Forelimb muscle (tissue), 1 donor: Measurements from ENCODE around the gene TRIM44. TPM values are rescaled to one million over a fixed set of nuclear protein-coding genes. Genes with fewer than 3 reads are reported as not detected.

Source experiments
- DNase-seq: peaks from one replicate; pipeline ENCODE4 v3.0.0-alpha.2; 2013; ENCODE audit warnings: low read depth
- polyA plus RNA-seq: library from polyadenylated mRNA; unstranded; fragments of 120-200 nt; gene quantifications from one replicate; pipeline ENCODE4 v1.2.1, GENCODE V29; 2013; ENCODE audit not compliant: insufficient read length

Gene TRIM44
- polyA plus RNA-seq, 1 donor, result 37.7 TPM

DNA sequence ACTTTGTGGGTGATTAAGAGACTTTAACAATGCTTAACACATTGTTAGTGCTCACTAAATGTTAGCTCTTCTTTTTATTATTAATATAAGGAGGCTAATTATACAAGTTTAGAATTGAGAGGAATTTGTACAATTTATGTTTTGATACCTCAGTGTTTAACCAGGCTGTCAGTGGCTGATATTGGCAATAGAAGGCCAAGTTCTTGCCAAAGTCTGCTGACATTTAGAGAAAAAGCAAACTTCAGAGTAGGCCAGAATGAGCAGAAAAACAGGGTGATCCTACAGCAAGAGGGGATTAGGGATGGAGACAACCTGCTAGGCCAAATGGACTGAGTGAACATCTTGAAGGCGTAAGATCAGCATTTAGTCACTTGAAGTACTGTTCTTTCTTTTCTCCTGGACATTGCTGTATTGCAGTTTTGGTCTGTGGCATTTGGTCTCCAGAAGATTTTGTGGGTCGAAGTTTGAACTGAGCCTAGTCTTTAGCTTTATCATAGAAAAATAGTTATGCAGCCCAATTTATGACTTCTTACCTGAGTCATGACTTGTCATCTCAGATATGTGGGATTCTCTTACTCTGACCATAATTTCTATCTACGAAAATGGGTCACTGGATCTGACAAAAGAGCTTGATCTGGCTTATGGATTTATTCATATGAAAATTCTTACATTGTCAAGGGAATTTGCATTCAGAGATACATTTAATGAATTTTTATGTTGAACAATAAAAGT lies 9.0 kb downstream of the TRIM44 start:
- DNase-seq, result no peak

DNA sequence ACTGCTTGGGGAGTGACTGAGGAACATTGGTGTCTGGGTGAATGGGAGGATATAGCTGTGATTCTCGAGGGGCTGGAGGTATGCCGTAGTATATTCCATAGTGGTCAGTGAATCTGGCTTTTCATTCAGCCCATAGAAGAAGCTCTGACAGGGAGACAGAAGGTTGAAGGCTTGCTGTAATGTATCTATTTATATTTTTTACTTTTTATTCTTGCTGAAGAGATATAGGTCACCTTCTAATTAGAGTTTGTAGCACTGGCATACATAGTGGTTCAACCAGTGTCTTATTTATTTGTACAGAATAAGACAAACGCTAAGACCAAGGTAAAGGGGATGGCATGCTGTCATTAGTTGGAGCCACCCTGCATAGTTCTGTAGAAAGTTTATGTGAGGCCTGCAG lies 10.0 kb downstream of the TRIM44 start:
- no peak for DNase-seq

DNA sequence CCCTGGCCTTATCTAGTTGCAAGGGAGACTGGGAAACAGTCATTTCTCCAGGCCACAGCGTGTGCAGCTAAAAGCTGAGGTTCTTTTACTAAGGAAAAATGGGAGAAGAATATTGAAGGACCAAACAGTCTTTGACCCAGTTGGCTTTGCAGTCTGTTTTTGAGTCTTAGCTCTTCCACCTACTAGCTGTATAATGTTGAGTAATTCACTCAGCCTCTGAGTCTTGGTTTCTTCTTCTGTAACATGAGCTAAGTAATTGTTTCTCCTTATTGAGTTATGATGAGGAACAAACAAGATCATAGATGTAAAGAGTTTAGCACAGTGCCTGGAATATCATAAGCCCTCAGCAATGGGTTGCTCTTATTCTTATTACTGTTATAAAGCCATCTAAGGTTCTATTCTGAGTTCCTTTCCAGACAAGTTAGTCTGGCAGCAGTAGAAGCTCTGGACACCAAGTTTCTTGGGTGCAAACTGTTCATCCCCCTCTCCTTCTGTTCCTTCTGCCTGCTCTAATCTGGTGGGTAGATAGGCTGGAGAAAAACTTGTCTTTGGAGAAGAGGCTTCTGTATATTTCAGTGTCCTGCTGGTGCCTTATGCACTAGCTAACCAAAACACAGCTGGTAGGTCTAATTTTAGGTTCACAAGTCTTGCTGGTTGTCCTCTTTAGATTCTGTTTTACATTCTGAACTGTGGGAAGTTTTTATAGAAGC lies 13.5 kb downstream of the TRIM44 start:
- no peak for DNase-seq

DNA sequence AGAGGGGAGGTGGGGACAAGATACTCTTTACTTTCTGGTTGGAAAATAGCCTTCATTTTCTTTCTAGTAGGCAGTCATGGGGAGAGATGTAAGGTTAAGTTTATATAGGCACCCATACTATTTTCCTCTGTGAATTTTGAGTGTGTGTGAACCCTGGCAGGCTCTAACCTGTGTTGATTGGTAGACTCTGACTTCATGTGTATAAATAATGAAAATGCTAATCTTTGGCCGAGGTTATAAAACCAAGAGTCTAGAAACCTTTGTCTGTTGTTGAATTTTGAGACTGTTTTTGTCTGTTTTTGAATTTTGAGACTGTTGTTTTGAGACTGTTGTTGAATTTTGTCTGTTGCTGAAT lies 14.0 kb downstream of the TRIM44 start:
- DNase-seq, result no peak

DNA sequence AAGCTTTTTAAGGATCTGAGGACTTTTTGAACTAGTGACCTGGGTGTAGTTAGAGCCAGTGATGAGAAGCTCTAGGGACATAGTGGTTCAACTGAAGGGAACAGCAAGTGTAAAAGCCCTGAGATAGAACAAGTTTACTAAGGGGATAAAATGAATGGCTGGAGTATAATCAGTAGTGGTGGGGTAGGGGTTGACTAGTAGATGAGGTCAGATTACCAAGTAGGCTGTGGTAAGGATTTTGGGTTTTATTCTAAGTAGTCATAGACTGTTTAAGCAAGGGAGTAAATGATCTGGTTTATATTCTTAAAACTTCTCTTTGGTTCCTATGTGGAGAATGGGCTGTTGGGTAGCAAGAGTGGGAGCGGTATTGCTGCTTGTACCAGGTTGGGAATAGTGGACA lies 15.3 kb downstream of the TRIM44 start:
- DNase-seq, result no peak

DNA sequence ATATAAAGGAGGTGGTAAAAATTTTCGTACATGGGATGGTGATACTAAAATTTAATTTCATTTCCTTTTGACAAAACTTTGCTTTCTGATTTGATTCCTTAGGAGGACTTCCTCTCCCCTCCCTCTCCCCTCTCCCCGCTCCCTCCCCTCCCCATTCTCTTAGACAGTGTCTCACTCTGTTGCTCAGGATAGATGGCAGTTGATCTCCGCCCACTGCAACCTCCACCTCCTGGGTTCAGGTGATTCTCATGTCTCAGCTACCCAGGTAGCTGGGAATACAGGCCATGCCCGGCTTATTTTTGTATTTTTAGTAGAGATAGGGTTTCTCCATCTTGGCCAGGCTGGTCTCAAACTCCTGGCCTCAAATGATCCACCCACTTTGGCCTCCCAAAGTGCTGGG lies 15.9 kb downstream of the TRIM44 start:
- no peak for DNase-seq

DNA sequence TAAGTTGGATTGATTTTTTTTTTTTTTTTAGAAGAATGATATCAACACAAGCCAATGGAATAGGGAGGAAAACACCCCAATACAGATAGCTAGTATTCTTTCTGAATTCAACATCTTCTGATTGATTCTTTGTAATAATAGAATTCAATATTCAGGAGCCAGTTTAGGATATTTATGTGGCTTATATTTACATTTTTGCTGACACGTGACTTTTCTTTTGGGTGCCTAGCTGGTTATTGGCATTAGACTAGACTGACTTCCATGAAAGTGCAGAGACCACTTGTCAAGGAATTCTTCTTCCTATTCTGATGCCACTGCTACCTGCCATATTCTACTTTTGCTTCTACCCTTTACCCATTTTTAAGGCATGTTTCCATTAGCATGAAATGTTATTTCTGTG lies 16.4 kb downstream of the TRIM44 start:
- DNase-seq, result no peak

DNA sequence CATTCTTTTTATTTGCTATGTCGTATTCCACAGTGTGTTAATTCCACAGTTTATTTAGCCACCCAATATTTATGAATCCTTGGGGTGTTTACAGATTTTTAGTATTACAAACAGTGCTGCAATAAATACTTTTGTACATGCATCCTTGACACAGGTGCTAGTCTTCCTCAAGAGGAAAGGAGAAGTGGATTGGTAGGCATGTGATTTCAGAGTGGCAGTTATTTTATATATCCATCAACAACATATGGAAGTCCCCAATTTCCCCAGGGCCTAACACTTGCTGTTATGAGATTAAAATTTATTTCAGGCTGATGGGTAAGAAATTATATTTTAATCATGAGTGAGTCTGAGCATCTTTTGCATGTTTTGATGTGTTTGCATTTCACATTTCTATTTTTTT lies 17.9 kb downstream of the TRIM44 start:
- DNase-seq, result no peak

DNA sequence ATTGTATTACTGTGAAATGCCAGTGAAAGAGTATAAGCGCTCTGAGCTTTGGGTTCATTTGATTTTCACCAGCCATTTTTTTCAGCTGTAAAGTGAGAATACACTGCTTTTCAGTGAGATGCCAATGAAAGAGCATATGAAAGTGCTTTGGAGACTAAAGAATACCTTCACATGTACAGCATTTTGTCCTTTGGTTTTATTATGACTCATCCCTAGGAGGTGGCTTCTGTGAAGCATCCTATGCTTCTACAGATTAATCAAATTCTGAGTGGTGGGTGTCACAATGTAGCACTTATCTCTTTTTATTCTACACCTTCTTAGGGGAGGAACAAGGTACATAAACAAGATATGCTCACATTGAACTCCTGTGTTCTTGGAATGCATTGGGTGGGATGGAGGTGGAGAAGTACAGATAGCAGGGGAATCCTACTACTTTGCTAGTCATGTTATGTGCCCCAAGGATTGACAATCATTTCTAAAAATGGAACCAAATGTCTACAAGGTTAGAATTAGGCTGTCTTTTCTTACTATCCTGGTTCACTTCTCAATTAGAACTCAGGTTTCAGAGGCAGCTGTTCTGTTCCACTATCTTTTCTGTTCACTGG lies 18.7 kb downstream of the TRIM44 start:
- no peak for DNase-seq

DNA sequence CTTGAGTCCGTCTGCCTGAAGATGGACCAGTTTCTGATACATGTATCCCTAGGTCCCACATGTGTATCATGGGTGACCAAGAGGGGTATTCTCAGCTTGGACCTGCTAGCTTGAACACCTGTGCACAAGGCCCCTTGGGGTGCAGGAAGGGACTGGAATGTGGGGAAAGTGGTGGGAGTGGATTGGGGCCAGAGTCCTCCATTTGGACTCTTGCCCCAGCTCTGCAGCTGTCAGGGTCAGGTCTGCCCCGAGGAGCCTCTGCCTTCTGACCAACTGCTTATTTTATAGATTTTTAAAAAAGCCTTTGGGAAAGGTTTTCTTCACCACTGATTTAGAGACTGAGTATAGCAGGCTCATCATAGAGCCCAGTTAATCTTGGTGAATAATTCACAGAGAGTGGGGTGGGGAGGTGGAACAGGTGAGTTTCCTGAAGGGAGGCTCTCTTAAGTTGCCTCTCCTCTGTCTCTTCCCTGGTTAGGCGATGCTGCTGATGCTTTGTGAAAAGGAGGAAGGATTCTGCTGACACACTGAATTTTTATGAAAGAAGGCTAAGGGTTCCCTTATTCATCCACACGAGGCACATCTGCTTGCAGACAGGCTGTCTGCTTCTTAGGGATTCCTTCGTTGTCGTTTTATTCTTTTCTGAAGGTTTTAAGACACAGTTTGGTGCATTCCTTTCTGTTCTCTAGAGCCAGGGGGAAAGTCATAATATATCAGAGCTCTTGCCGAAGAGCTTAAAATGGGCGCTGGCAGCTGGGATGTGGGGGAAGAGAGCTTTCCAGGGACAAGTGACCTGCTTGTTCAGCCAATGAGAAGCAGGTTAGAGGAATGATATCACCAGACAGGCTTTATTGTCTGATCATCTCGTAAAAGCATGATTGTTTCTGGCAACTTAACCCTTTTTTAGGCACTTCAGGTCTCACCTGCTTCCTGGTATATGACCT lies 19.9 kb downstream of the TRIM44 start:
- DNase-seq, result no peak

DNA sequence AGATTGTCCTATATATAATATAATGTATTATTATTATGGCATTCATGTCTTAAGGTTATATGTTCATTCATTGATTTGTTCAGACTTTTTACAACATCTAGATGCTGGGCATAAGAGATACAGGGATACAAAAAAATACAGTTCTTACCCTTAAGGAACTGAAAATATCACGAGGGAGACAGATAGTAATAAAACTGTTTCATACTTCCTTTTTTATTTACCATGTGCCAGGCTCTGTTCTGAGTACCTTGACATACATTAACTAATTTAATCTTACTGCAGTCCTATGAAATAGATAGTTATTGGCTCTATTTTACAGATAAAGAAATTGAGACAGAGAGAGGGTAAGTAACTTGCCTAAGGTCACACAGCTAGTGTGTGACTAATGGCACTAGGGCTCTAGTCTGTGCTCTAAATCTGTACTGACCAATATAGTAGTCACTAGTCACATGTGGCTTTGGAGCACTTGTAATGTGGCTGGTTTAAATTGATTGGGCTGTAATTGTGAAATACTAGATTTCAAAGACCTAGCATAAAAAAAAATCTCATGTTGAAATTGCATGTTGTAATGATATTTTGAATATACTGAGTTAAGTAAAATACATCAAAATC lies 21.3 kb downstream of the TRIM44 start:
- no peak for DNase-seq

DNA sequence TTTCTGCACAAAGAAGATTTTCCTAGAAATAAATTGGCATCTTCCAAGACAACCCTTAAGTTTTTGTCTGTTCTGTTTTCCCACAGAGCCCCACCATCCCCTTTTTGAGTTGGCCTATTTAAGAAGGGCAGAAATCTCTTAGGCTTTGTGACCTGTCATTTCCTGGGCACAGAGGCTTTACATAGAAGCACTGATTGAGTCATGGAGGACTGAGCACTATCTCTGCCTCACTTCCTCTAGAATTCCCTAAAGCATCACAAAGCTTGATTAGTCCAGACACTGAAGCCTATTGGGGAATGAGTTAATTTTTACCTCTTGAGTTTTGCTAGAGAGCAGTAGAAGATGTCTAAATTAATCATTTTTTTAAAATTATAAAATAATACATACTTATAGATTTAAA lies 25.4 kb downstream of the TRIM44 start:
- DNase-seq, result no peak

DNA sequence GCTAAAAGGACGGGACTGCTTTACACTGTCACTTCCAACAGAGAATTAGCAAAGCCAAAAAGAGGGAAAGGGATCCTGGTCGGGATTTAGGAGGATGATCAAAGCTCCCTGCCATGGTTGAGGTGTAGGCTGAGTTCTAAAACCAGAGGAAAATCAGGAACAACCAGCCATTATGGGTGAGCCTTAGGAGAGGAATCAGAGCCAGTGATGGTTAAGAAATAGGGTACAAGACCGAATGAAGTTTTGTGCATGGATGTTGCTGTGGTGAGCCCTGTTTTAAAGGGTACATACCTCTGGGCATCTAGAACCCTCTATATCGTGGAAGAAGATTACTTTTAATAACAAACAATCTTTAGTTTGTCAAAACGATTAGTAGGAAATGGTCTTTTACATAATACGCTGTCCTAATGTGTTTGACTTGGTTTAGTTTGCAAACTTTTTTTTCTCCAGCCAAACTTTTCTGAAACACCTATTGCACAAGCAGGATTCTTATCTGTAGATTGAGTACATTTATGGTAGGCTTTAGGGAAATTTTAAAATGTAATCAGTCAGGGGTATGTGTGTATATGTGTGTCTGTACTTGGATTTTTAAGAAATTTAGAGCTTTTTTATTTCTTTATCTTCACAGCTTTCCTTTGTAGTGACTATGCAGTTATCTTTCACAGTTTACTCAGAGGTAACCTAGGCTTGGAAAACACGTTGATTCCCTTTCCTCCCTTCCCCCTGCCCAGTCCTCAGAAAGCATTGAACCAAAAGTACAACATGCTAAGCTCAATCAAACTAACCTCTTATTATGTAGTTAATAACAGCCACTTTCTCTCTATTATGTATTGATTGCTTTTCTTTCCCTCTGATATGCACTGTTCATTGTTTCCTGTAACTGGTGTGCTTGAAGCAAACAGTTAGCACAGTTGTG lies 26.8 kb downstream of the TRIM44 start:
- DNase-seq, result no peak

DNA sequence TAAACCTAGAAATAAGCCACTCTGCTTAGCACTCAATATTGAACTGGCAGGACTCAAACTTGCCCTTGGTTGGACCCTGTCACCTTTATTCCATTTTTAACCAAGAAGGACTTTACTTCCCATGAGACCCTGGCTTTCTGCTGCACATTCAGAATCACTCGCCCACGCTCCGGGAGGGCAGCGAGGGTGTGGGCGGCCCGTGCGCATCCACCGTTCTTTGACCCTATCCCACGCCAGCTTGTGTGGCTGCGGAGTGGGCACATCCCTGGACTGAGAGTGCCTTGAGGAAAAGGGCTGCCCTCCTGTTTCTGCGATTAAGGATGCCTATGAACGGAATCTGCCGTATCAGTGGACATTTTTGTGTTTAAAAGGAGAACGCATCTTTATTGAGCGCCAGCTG lies 39.6 kb downstream of the TRIM44 start:
- DNase-seq, result no peak

DNA sequence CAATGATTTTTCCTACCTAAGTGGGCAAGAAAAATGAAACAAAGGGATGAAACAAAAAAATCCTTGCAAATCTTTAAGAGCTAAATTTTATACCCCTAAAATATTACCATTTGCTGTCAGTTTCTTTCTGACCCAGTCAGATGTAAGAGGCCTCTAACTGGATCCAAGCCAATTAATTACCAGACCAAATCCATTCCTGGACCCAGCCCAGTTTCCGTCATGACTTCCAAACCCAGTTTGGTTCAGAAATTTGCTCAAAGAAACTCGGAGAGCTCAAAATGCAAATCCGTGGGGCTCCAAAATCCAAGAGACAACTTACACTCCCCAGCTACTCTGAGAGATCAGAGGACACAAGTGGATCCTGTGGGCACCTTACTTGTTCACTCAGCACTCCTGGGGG lies 46.8 kb downstream of the TRIM44 start:
- DNase-seq, result no peak

DNA sequence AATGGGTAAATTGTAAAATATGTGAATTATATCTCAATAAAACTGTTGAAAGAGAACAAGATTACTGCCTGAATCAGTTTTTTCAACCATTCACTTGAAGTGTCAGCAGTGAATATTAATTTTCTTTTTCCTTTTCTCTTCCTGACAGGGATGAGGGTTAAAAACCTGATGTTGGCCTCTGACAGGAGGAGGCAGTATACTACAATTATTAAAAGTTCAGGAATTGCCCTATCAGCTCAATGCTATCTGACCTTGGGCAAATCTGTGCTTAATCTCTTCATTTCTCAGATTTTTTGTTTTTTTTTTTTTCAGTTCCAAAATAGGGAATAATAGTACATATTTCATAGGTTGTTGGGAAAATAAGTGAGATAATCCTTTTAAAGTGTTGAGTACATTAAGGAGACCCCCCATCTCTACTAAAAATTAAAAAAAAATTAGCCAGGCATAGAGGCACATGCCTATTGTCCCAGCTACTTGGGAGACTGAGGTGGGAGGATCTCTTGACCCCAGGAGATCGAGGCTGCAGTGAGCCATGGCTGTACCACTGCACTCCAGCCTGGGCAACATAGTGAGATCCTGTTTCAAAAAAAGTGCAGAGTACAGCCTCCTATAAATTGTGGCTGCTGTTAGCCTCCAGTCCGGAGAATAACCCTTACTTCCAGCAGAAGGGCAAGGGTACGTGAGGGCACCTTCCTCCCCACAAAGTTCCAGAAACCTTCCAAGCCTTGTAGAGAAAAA lies 48.8 kb downstream of the TRIM44 start:
- no peak for DNase-seq

DNA sequence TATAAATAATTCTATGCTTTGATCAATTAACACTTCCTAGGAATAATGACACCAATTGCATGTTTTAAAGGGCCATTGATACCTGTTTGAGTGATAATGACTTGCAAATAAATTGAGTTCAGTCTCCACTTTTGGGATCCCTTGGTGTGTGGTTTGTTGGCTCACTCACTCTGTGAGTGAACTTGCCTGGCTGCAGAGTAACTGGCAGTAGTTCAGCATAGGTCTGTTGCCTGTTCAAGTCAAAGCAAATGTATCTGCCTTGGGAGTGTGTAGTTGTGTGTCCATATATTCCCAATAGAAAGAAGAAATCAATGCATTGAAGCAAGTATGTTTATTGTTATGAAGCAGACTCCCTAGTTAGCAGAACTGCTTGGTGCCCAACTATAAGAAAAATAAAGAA lies 49.3 kb downstream of the TRIM44 start:
- no peak for DNase-seq

DNA sequence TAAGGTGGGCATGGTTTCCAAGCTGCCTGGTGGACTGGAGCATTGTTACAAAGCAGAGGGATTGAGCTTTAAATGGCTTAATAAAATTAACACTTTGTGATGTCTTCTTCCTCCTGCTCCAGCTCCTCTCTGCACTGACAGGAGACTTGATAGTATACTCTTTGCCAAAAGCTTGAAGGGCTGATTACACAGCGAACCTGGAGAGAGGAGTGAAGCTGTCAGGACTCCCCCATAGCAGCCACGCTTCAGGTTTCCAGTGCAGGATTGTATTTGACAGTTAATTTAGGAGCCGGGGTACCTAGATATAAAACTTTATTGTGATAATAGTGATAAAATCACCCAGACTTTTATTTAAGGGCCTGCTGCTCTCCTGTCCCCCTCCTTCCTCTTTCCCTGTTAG lies 50.0 kb downstream of the TRIM44 start:
- no peak for DNase-seq

DNA sequence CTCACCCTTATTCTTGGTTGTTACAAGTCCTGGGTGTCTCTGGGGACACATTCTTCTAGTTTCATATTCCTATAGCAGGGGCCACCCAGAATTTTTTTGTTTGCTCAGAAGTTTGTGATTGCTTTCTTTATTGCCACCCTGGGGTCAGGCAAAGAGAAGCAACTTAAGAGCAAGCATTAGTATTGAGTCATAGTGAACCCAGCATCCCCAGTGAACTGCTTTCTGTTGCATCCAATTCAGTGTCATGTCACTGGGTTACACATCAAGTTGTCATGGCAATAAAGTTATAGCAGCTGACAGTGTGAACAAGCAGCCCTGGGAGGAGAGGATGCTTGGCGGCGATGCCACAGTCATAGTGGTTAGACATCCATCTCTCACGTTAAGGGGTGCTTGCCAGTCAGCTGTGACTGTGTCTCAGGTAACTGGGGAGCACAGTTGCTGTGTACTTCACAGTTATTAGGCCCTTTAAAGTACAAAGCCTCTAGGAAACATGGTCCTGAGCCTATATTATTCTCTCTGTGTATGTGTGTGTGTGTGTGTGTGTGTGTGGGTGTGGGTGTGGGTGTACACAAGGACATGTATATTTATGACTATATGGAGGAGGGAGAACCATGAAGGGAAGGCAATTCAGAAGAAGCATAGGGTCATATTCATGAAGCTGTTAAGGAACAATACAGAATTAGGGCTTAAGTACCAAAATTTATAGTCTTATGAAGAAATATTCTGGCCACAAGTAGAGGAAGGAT lies 52.5 kb downstream of the TRIM44 start:
- no peak for DNase-seq
